ENCODE data around the gene LTB4R2.

Gene LTB4R2

GRCh38 chr14:24279301-24280186 is 30.4 kb upstream of the LTB4R2 start:
- peak; percentile 75 for ATAC-seq
- no peak for TF ChIP-seq CSDC2 (CRISPR knock-in tag; IDR thresholded peaks at IDR 0.05)
- no peak for TF ChIP-seq TCF4 (CRISPR knock-in tag; IDR thresholded peaks at IDR 0.05; ENCODE audit: borderline replicate concordance)
- TF ChIP-seq ISL1 (CRISPR knock-in tag; IDR thresholded peaks at IDR 0.05): no peak
- no peak for TF ChIP-seq GLIS3 (CRISPR knock-in tag; IDR thresholded peaks at IDR 0.05)
- TF ChIP-seq CSRNP3 (CRISPR knock-in tag; IDR thresholded peaks at IDR 0.05): no peak
- TF ChIP-seq ESRRG (CRISPR knock-in tag; IDR thresholded peaks at IDR 0.05): no peak
- no peak for TF ChIP-seq ZNF565 (CRISPR knock-in tag; conservative IDR thresholded peaks at IDR 0.05; ENCODE audit: low read depth)
- TF ChIP-seq ZFP3 (CRISPR knock-in tag; IDR thresholded peaks at IDR 0.05): no peak
- no peak for TF ChIP-seq PATZ1 (CRISPR knock-in tag; IDR thresholded peaks at IDR 0.05; ENCODE audit: borderline replicate concordance)
- no peak for TF ChIP-seq ZNF70 (CRISPR knock-in tag; IDR thresholded peaks at IDR 0.05)

GRCh38 chr14:24280797-24281460 is 29.0 kb upstream of the LTB4R2 start:
- TF ChIP-seq ZC3H10 (CRISPR knock-in tag; IDR thresholded peaks at IDR 0.05) (no peak), SNAI2 (CRISPR knock-in tag; IDR thresholded peaks at IDR 0.05) (no peak), TCF4 (CRISPR knock-in tag; IDR thresholded peaks at IDR 0.05; ENCODE audit: borderline replicate concordance) (no peak), ESRRG (CRISPR knock-in tag; IDR thresholded peaks at IDR 0.05) (no peak), ZFP30 (CRISPR knock-in tag; IDR thresholded peaks at IDR 0.05) (no peak), GLIS3 (CRISPR knock-in tag; IDR thresholded peaks at IDR 0.05) (no peak), TOX (CRISPR knock-in tag; IDR thresholded peaks at IDR 0.05; ENCODE audit: borderline replicate concordance) (no peak), PATZ1 (CRISPR knock-in tag; IDR thresholded peaks at IDR 0.05; ENCODE audit: borderline replicate concordance) (no peak)
- no peak for ATAC-seq

GRCh38 chr14:24281636-24282035 is 28.3 kb upstream of the LTB4R2 start:
- ATAC-seq: no peak
- TF ChIP-seq ARNTL (CRISPR knock-in tag; IDR thresholded peaks at IDR 0.05; ENCODE audit: borderline replicate concordance, low read depth) (no peak), OSR1 (CRISPR knock-in tag; IDR thresholded peaks at IDR 0.05) (no peak), CSDC2 (CRISPR knock-in tag; IDR thresholded peaks at IDR 0.05) (no peak), RARB (CRISPR knock-in tag; IDR thresholded peaks at IDR 0.05) (no peak), TSHZ2 (CRISPR knock-in tag; IDR thresholded peaks at IDR 0.05) (no peak), ZC3H10 (CRISPR knock-in tag; IDR thresholded peaks at IDR 0.05) (no peak), ESRRG (CRISPR knock-in tag; IDR thresholded peaks at IDR 0.05) (no peak), CREB5 (CRISPR knock-in tag; IDR thresholded peaks at IDR 0.05; ENCODE audit: low read depth) (no peak), ZNF70 (CRISPR knock-in tag; IDR thresholded peaks at IDR 0.05) (no peak), PPARA (CRISPR knock-in tag; IDR thresholded peaks at IDR 0.05; ENCODE audit: borderline replicate concordance) (no peak), SNAI2 (CRISPR knock-in tag; IDR thresholded peaks at IDR 0.05) (no peak), PATZ1 (CRISPR knock-in tag; IDR thresholded peaks at IDR 0.05; ENCODE audit: borderline replicate concordance) (no peak), POU6F1 (CRISPR knock-in tag; IDR thresholded peaks at IDR 0.05; ENCODE audit: borderline replicate concordance, low read depth) (no peak)
